CD4-positive, alpha-beta memory T cell (primary cell): ENCODE data around the gene MEF2D. TPM values are rescaled to one million over a fixed set of nuclear protein-coding genes. Genes with fewer than 3 reads are reported as not detected.

Experiments used
- CTCF ChIA-PET: fragments of 350-600 bp; sonication (Branson Sonifier 250); formaldehyde crosslinking; loops from one replicate; lab custom pipeline; 2021; ENCODE audit warnings: inconsistent platforms; ENCODE audit not compliant: partially characterized antibody; lab: Charles Lee
- POLR2A ChIA-PET: fragments of 350-600 bp; sonication (Branson Sonifier 250); formaldehyde crosslinking; loops from one replicate; lab custom pipeline; 2021; ENCODE audit not compliant: partially characterized antibody; lab: Charles Lee
- DNase-seq, 5 donors: peaks; one replicate each; pipeline versions ENCODE4 v3.0.0 to v3.0.0-alpha.2; 2020 to 2022; ENCODE audit warnings: mixed read lengths in 1 of 5
- H3K27ac ChIP-seq: one replicate; pipeline ENCODE4 v1.7.0; 2013; ENCODE audit warnings: low read depth, low read length
- H3K27me3 ChIP-seq: 2 replicates; pipeline ENCODE4 v1.7.0; 2013; ENCODE audit warnings: mild to moderate bottlenecking, low read length, moderate library complexity; ENCODE audit not compliant: insufficient read depth
- H3K36me3 ChIP-seq: 2 replicates; pipeline ENCODE4 v1.7.0; 2013; ENCODE audit warnings: mild to moderate bottlenecking, low read length, moderate library complexity; ENCODE audit not compliant: insufficient read depth
- H3K4me1 ChIP-seq: 2 replicates; pipeline ENCODE4 v1.7.0; 2013; ENCODE audit warnings: mild to moderate bottlenecking, low read length, moderate library complexity; ENCODE audit not compliant: insufficient read depth
- H3K4me3 ChIP-seq, 2 donors: one replicate each; pipeline ENCODE4 v1.7.0; 2013; ENCODE audit warnings: low read length in 2 of 2, mild to moderate bottlenecking in 1 of 2
- H3K9me3 ChIP-seq, 2 donors: one replicate each; pipeline ENCODE4 v1.7.0; 2013; ENCODE audit warnings: low read length in 2 of 2, control low read depth in 1 of 2; ENCODE audit not compliant: control insufficient read depth in 1 of 2
- H3K27ac Mint-ChIP-seq, 7 donors: one replicate each; pipeline ENCODE4 v1.8.0; 2020 to 2021; ENCODE audit warnings: mixed read lengths in 7 of 7, mild to moderate bottlenecking in 6 of 7, inconsistent platforms in 3 of 7, moderate library complexity in 3 of 7
- H3K27me3 Mint-ChIP-seq, 2 donors: one replicate each; pipeline ENCODE4 v1.8.0; 2020 to 2021; ENCODE audit warnings: mixed read lengths in 2 of 2
- H3K36me3 Mint-ChIP-seq, 2 donors: one replicate each; pipeline ENCODE4 v1.8.0; 2020 to 2021; ENCODE audit warnings: mixed read lengths in 2 of 2, inconsistent platforms in 1 of 2, mild to moderate bottlenecking in 1 of 2
- H3K4me1 Mint-ChIP-seq, 4 donors: one replicate each; pipeline ENCODE4 v1.8.0; 2020 to 2021; ENCODE audit warnings: mixed read lengths in 4 of 4, mild to moderate bottlenecking in 1 of 4
- H3K4me3 Mint-ChIP-seq, 8 donors: one replicate each; pipeline ENCODE4 v1.8.0; 2020 to 2021; ENCODE audit warnings: mixed read lengths in 8 of 8, mild to moderate bottlenecking in 7 of 8, moderate library complexity in 6 of 8, inconsistent platforms in 3 of 8
- H3K9me3 Mint-ChIP-seq, 8 donors: one replicate each; pipeline ENCODE4 v1.8.0; 2020 to 2021; ENCODE audit warnings: mixed read lengths in 8 of 8, mild to moderate bottlenecking in 5 of 8, inconsistent platforms in 3 of 8, moderate library complexity in 1 of 8
- intact Hi-C: fragments of 100-400 bp; cut with micrococcal nuclease; formaldehyde crosslinking; loops from one replicate; pipeline ENCODE4 v1.15.1; 2023
- polyA plus RNA-seq, 2 donors: library from polyadenylated mRNA; unstranded; fragments of 300-500 nt; fragmentation: Illumina TruSeq; gene quantifications; one replicate each; pipeline ENCODE4 v1.2.3, GENCODE V29; 2021
- total RNA-seq, 2 experiments: library from RNA; stranded (reverse); gene quantifications; one replicate each; pipeline ENCODE4 v1.2.3, GENCODE V29; 2021

MEF2D gene
- total and polyA plus RNA-seq, 4 experiments from 2014 or later, result 4.2 to 69.6 (median 39.4) TPM

DNA sequence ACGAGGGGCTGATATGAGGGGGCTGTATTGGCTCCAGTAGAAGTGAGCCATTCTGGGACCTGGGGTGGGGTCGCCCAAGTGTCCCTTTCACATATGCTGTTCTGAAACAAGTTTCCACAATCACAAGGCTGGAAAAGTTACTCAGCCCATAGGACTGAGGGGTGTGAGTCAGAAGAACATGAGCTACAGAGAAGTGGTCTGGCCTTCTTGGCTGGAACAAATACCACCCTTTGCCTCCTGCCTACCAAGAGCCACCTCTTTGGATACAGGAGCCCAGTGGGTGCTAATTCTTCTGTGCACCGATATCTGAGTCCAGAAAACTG, 42.4 kb downstream of the MEF2D start:
- Mint-ChIP-seq H3K9me3 (peaks cover 0 to 8% (median 0%) of the 10 kb centered on the region in 8 donors), H3K36me3 (peaks cover 0 to 14% of the 10 kb centered on the region in 2 donors), H3K4me3 (peak overlapping the region in 2 of 8 donors; percentile 46 to 55), H3K27ac (peak overlapping the region; percentile 85 to 100 (median 99)), H3K4me1 (peaks cover 7 to 28% (median 12%) of the 10 kb centered on the region in 4 donors), H3K27me3 (no peaks in the 10 kb centered on the region)
- intact Hi-C loops, result loop anchor here (5.0 kb wide), 1 partner anchor 36 kb away; no protein-coding TSS in a partner anchor
- Histone ChIP-seq H3K4me3 (no peak overlapping the region), H3K9me3 (no peaks in the 10 kb centered on the region), H3K4me1 (peaks cover 17% of the 10 kb centered on the region), H3K27me3 (no peaks in the 10 kb centered on the region), H3K36me3 (no peaks in the 10 kb centered on the region), H3K27ac (no peak overlapping the region)
- ChIA-PET POLR2A (interaction anchor here (1.2 to 4.4 kb wide), 9 partner anchors 8 to 309 kb away, joined by 3 to 90 read pairs (median 6); partner anchors contain the start of genes MEF2D, MRPL24, PRCC and SMG5), CTCF (interaction anchor here (1.0 to 4.6 kb wide), 11 partner anchors 12 to 150 kb away, joined by 3 to 29 read pairs (median 6); no protein-coding TSS in a partner anchor)
- no peak for DNase-seq

DNA sequence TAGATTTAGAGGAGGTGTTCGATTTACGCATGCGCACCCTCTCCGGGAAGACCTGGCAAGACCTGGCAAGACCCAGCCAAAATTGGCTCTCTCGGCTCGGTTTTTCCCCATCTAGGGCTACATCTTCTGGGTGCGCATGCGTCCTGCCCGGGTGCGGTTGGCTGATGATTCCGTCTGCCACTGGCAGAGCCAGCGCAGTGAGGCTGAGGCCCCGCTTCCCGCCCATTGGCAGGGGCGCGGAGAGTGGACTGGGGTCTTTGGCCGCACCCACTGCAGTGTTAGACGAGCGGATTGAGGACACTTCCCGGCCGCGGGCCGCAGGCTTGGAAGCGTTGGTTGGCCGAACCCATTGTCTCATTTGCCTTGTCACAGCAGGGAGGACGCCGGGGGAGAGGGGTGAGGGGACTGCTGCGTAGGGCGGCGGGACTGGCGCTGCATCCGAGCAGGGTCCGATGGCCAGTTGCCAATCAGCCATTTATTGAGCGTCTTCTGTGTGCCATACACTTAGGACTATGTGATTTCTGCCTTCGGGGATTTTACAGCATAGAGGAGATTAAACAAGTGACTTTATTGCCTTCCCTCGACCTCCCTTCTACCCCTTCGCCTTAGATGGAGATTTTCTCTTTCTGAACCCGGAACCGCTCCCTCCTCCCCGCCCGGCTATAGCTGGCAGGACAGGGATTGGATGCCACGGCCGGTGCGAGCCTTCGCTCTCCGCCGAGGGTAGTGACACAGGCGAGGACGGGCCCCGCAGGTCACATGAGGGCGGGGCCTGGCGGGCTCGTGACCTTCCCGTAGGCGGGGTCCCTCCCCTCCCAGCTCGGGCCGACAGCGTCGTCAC, 43.7 kb downstream of the MEF2D start:
- Mint-ChIP-seq H3K27me3 (no peaks in the 10 kb centered on the region), H3K9me3 (peaks cover 0 to 8% (median 0%) of the 10 kb centered on the region in 8 donors), H3K4me1 (peaks cover 7 to 26% (median 12%) of the 10 kb centered on the region in 4 donors), H3K4me3 (peak overlapping the region; percentile 92 to 97 (median 94)), H3K36me3 (peaks cover 0 to 12% of the 10 kb centered on the region in 2 donors), H3K27ac (peak overlapping the region; percentile 98 to 100 (median 99))
- intact Hi-C loops, result loop anchor here (1.0 to 5.0 kb wide), 8 partner anchors 23 to 151 kb away; partner anchors contain the start of genes CCT3, GPATCH4, MEF2D and TSACC
- Histone ChIP-seq H3K9me3 (no peaks in the 10 kb centered on the region), H3K4me1 (peaks cover 17% of the 10 kb centered on the region), H3K4me3 (peak overlapping the region; percentile 61 to 81), H3K27ac (peak overlapping the region; percentile 99), H3K36me3 (no peaks in the 10 kb centered on the region), H3K27me3 (no peaks in the 10 kb centered on the region)
- peak; percentile 95 to 99 (median 97) for DNase-seq
- CTCF ChIA-PET, result interaction anchor here (0.8 to 4.6 kb wide), 20 partner anchors 11 to 155 kb away, joined by 3 to 29 read pairs (median 6); partner anchors contain the start of gene NAXE
- POLR2A ChIA-PET, result interaction anchor here (0.7 to 4.4 kb wide), 21 partner anchors 9 to 311 kb away, joined by 3 to 90 read pairs (median 4); partner anchors contain the start of genes GPATCH4, MEF2D, MRPL24 and NAXE

DNA sequence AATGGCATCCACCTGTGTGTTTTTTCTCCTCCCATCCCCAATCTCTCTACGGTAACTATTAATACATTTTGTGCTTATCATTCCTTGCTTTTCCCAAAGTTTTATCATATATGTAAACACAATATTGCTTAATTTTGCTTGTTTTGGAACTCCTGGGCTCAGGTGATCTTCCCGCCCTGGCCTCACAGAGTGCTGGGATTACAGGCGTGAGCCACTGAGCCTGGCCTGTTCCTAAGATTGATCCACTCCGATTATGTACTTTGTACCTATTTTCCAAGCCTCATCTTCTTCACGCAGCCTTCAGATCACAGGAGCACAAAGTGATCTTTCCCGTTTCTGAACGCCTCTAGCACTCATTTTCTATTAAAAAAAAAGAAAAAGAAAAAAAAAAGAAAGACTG, 45.2 kb downstream of the MEF2D start:
- POLR2A ChIA-PET, result interaction anchor here (1.6 to 4.4 kb wide), 2 partner anchors 9 to 45 kb away, joined by 4 to 90 read pairs; partner anchors contain the start of gene MEF2D
- Mint-ChIP-seq H3K27ac (no peak overlapping the region), H3K36me3 (peaks cover 0 to 6% of the 10 kb centered on the region in 2 donors), H3K27me3 (peaks cover 0 to 1% of the 10 kb centered on the region in 2 donors), H3K9me3 (peaks cover 0 to 8% (median 0%) of the 10 kb centered on the region in 8 donors), H3K4me3 (no peak overlapping the region), H3K4me1 (peaks cover 7 to 22% (median 12%) of the 10 kb centered on the region in 4 donors)
- no peaks in the 10 kb centered on the region for H3K36me3 ChIP-seq
- DNase-seq, result no peak
- CTCF ChIA-PET, result interaction anchor here (1.0 to 3.1 kb wide), 11 partner anchors 10 to 162 kb away, joined by 3 to 22 read pairs (median 4); partner anchors contain the start of genes MEF2D and NAXE
- H3K4me1 ChIP-seq, result peaks cover 17% of the 10 kb centered on the region
- H3K9me3 ChIP-seq, result no peaks in the 10 kb centered on the region
- no peak overlapping the region for H3K27ac ChIP-seq
- no peaks in the 10 kb centered on the region for H3K27me3 ChIP-seq
- no peak overlapping the region for H3K4me3 ChIP-seq
- intact Hi-C loops, result loop anchor here (5.0 kb wide), 1 partner anchor 33 kb away; no protein-coding TSS in a partner anchor

DNA sequence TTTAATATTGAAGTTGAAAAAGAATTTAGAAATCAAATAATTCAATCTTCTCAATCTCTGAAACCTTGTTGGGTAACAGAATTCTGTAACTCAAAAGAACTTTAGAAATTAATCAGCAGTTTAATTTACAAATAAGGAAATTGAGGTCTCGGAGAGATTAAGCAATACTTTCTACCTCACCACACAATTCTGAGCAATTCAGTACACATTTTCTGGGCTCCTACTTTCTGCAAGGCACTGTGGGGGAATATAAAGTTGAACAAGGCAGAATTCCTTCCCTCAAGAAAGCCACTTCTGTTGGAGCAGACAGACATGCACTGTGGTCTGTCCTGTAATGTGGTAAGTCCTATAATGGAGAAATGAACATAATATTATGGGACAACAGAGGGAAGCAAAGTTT, 47.7 kb downstream of the MEF2D start:
- no peak for DNase-seq

DNA sequence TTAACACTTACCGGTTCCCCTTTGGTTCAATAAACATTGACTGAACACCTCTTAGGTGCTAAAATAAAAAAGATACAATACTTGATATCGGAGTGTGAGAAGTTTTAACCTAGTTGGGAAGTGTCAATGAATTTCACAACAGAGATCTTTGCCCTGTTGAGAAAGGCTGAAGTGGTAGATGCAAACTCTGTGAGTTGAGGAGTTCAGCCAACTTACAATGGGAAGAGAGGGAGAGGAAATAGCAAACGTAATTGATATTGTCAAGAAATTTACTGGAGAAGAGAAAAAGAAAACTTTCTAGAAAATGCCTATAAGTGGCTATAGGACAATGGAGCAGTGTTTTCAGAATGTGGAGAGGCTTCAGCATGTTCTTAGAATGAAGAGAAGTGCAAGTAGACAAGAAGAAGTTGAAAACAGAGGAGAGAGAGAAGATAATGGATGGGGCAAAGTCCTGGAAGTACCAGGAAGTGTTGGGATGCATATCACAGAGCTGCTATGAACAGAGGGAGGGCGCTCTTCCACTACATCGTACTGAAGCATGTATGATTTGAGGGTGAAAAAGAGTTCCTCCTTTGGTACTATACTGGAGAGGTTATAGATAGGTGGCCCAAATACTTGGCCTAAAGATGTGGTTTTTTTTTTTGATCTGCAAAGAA, 48.9 kb downstream of the MEF2D start:
- no peaks in the 10 kb centered on the region for H3K9me3 ChIP-seq
- ChIA-PET CTCF (interaction anchor here (0.8 to 1.3 kb wide), 2 partner anchors 66 to 173 kb away, joined by 3 to 9 read pairs; no protein-coding TSS in a partner anchor), POLR2A (no interaction called here)
- intact Hi-C loops, result no loop called here
- no peak overlapping the region for H3K27ac ChIP-seq
- no peak overlapping the region for H3K4me3 ChIP-seq
- no peaks in the 10 kb centered on the region for H3K36me3 ChIP-seq
- Mint-ChIP-seq H3K27me3 (peaks cover 4 to 9% of the 10 kb centered on the region in 2 donors), H3K4me1 (peaks cover under 1 to 6% (median 5%) of the 10 kb centered on the region in 4 donors), H3K27ac (no peak overlapping the region), H3K9me3 (peaks cover 0 to 3% (median 0%) of the 10 kb centered on the region in 8 donors), H3K4me3 (no peak overlapping the region), H3K36me3 (peaks cover 0 to under 1% of the 10 kb centered on the region in 2 donors)
- peaks cover 5% of the 10 kb centered on the region for H3K4me1 ChIP-seq
- H3K27me3 ChIP-seq, result no peaks in the 10 kb centered on the region
- DNase-seq, result no peak

More for the DNA sequence above, 47.7 kb downstream of the MEF2D start:
- Mint-ChIP-seq H3K27me3 (peaks cover 2 to 8% of the 10 kb centered on the region in 2 donors), H3K4me3 (no peak overlapping the region), H3K36me3 (peaks cover 0 to 6% of the 10 kb centered on the region in 2 donors), H3K9me3 (peaks cover 0 to 8% (median 0%) of the 10 kb centered on the region in 8 donors), H3K4me1 (peaks cover 7 to 18% (median 12%) of the 10 kb centered on the region in 4 donors), H3K27ac (no peak overlapping the region)
- H3K9me3 ChIP-seq, result no peaks in the 10 kb centered on the region
- POLR2A ChIA-PET, result no interaction called here
- no peaks in the 10 kb centered on the region for H3K36me3 ChIP-seq
- H3K27ac ChIP-seq, result no peak overlapping the region
- intact Hi-C loops, result no loop called here
- no peaks in the 10 kb centered on the region for H3K27me3 ChIP-seq
- no peak overlapping the region for H3K4me3 ChIP-seq
- peaks cover 15% of the 10 kb centered on the region for H3K4me1 ChIP-seq
- CTCF ChIA-PET, result interaction anchor here (0.6 to 3.1 kb wide), 5 partner anchors 61 to 171 kb away, joined by 3 to 22 read pairs (median 4); partner anchors contain the start of gene TTC24

DNA sequence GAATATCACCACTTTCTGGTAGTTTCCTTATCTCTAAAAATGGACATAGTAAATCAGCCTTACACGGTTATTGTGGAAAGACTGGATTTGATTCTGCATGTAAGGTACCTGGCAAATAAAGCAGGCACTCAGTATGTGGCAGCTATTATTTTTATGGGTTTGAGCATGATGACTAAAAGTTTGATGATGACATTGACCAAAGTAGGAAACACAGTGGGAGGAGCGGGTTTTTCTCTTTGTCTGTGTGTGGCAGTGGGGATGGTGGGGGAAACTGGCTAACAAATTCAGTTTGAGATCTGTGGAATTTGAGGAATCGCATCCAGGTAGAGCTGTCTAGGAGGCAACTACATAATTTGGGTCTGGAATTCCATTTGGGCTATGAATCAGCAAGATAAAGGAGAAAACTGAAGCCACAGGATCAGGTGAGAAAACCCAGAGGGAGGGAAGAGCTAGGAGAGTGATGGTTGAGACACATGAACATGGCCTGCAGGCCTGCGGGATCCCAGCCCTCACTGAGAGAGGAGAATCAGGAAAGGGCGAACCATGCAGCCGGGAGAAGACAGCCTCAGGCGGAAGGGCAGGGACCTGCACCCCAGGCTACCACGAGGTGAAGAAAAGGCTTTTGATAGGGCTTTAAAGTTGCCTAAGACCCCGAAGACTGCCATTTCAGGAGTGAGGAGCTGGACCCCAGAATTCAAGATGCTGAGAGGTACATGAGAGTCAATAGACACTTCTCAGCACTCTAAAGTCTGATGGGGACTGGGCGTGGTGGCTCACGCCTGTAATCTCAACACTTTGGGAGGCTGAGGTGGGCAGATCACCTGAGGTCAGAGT, 52.2 kb downstream of the MEF2D start:
- peaks cover 24 to 26% of the 10 kb centered on the region in 2 donors for H3K27me3 Mint-ChIP-seq
- peaks cover 6% of the 10 kb centered on the region for H3K4me1 ChIP-seq
- H3K36me3 Mint-ChIP-seq, result no peaks in the 10 kb centered on the region
- intact Hi-C loops, result loop anchor here (5.0 kb wide), 1 partner anchor 301 kb away; no protein-coding TSS in a partner anchor
- peaks cover 4% of the 10 kb centered on the region for H3K27me3 ChIP-seq
- H3K27ac ChIP-seq, result no peak overlapping the region
- H3K4me1 Mint-ChIP-seq, result peaks cover 3 to 8% (median 7%) of the 10 kb centered on the region in 4 donors
- H3K36me3 ChIP-seq, result no peaks in the 10 kb centered on the region
- H3K9me3 Mint-ChIP-seq, result no peaks in the 10 kb centered on the region
- no peaks in the 10 kb centered on the region for H3K9me3 ChIP-seq
- ChIA-PET POLR2A (no interaction called here), CTCF (interaction anchor here (6.7 kb wide), 1 partner anchor 64 kb away, joined by 303 read pairs; no protein-coding TSS in a partner anchor)
- peak overlapping the region in 1 of 8 donors; percentile 58 for H3K4me3 Mint-ChIP-seq
- no peak for DNase-seq
- H3K27ac Mint-ChIP-seq, result peak overlapping the region in 2 of 7 donors; percentile 3 to 17
- H3K4me3 ChIP-seq, result no peak overlapping the region
